DND-41 (cell line): Measurements from ENCODE around the gene SI.

Source experiments
- CTCF ChIP-seq: IDR thresholded peaks from 2 replicates; pipeline ENCODE4 v1.5.1; 2012; ENCODE audit warnings: borderline replicate concordance, low read length, moderate library complexity, mild to moderate bottlenecking; ENCODE audit not compliant: poor library complexity, severe bottlenecking; ENCODE audit errors: extremely low read depth
- EZH2 ChIP-seq: IDR thresholded peaks from 3 replicates; pipeline ENCODE4 v1.6.1; 2012; ENCODE audit warnings: borderline replicate concordance, low read depth, mild to moderate bottlenecking, moderate library complexity, low read length, inconsistent platforms; ENCODE audit not compliant: severe bottlenecking

- TF ChIP-seq CTCF (no peak), EZH2 (no peak)
Measured at GRCh38 chr3:165111401-165111800, 33.1 kb upstream of the SI start.
